ENCODE results near the gene CNOT6. TPM values are rescaled to one million over a fixed set of nuclear protein-coding genes. Genes with fewer than 3 reads are reported as not detected.
"Not testable (repeated sequence)": the region's sequence is repeated elsewhere in the genome, so short reads cannot be mapped to it uniquely, and the experiment has no call there.

CNOT6 gene
- total RNA-seq, 1 experiment from 2014 or later = 10.6 TPM

GRCh38 chr5:180515294-180515693 is 21.1 kb downstream of the CNOT6 start:
- H3K36me3 ChIP-seq (ENCODE audit: low read depth, low read length) = no peaks in the 10 kb centered on the region
- H3K4me2 ChIP-seq (ENCODE audit: low read length) = no peak overlapping the region
- POLR2A ChIA-PET (ENCODE audit: unreplicated experiment) = no interaction called here
- no peak overlapping the region for H3K27ac ChIP-seq (ENCODE audit: low read length)
- ATAC-seq (no peak), DNase-seq (no peak)
- no peak overlapping the region for H3K4me3 ChIP-seq (ENCODE audit: low read length)
- BruUV-seq (replicated peaks) = no TSS peak
- H3K9me2 ChIP-seq (replicated peaks; ENCODE audit: low read length) = no peaks in the 10 kb centered on the region
- no peak overlapping the region for H2AFZ ChIP-seq (ENCODE audit: low read length)
- H3K79me2 ChIP-seq (ENCODE audit: low read length) = peaks cover 80% of the 10 kb centered on the region
- H3K9me3 ChIP-seq (ENCODE audit: low read length) = no peaks in the 10 kb centered on the region
- CTCF ChIA-PET = no interaction called here
- no peak for TF ChIP-seq EZH2phosphoT487 (IDR thresholded peaks at IDR 0.05; ENCODE audit: borderline replicate concordance, low read length)
- TF ChIP-seq CTCF (conservative IDR thresholded peaks at IDR 0.05; ENCODE audit: low read depth, low read length) = no peak
- TF ChIP-seq EZH2 (IDR thresholded peaks at IDR 0.05; ENCODE audit: low read length, unreplicated experiment) = no peak
- intact Hi-C loops (cut with micrococcal nuclease) = no loop called here
- H3K4me1 ChIP-seq (ENCODE audit: insufficient read depth, low read length) = no peaks in the 10 kb centered on the region
- H4K20me1 ChIP-seq (ENCODE audit: low read length) = peaks cover 5% of the 10 kb centered on the region; the same call in 1 of the 2 replicates
- H3F3A ChIP-seq (ENCODE audit: low read length, unreplicated experiment) = no peaks in the 10 kb centered on the region
- H3K9ac ChIP-seq (ENCODE audit: low read length) = no peak overlapping the region
- no peaks in the 10 kb centered on the region for H3K27me3 ChIP-seq (ENCODE audit: low read length)

- ATAC-seq; BruUV-seq (replicated peaks); H3K4me2 ChIP-seq (ENCODE audit: low read length); CTCF ChIA-PET; H3K27me3 ChIP-seq (ENCODE audit: low read length); POLR2A ChIA-PET (ENCODE audit: unreplicated experiment); H3K27ac ChIP-seq (ENCODE audit: low read length); H4K20me1 ChIP-seq (ENCODE audit: low read length); H3K4me1 ChIP-seq (ENCODE audit: insufficient read depth, low read length); H2AFZ ChIP-seq (ENCODE audit: low read length); H3F3A ChIP-seq (ENCODE audit: low read length, unreplicated experiment); H3K4me3 ChIP-seq (ENCODE audit: low read length); H3K9ac ChIP-seq (ENCODE audit: low read length); intact Hi-C loops (cut with micrococcal nuclease); H3K9me2 ChIP-seq (replicated peaks; ENCODE audit: low read length); H3K9me3 ChIP-seq (ENCODE audit: low read length); DNase-seq; H3K36me3 ChIP-seq (ENCODE audit: low read depth, low read length): not testable (repeated sequence)
- H3K79me2 ChIP-seq (ENCODE audit: low read length) = peaks cover 78% of the 10 kb centered on the region
Measured at GRCh38 chr5:180515974-180516373, 21.8 kb downstream of the CNOT6 start.

- no peak for DNase-seq
- Histone ChIP-seq H3K4me2 (ENCODE audit: low read length) (no peak overlapping the region), H3K9me3 (ENCODE audit: low read length) (no peaks in the 10 kb centered on the region), H3K4me3 (ENCODE audit: low read length) (no peak overlapping the region), H3K27me3 (ENCODE audit: low read length) (no peaks in the 10 kb centered on the region), H3K9me2 (replicated peaks; ENCODE audit: low read length) (no peaks in the 10 kb centered on the region), H3K27ac (ENCODE audit: low read length) (no peak overlapping the region), H3F3A (ENCODE audit: low read length, unreplicated experiment) (no peaks in the 10 kb centered on the region), H2AFZ (ENCODE audit: low read length) (no peak overlapping the region), H3K36me3 (ENCODE audit: low read depth, low read length) (no peaks in the 10 kb centered on the region), H3K4me1 (ENCODE audit: insufficient read depth, low read length) (peaks cover 6% of the 10 kb centered on the region), H3K79me2 (ENCODE audit: low read length) (peaks cover 81% of the 10 kb centered on the region), H4K20me1 (ENCODE audit: low read length) (peaks cover 5% of the 10 kb centered on the region; the same call in 1 of the 2 replicates), H3K9ac (ENCODE audit: low read length) (no peak overlapping the region)
- POLR2A ChIA-PET (ENCODE audit: unreplicated experiment) = no interaction called here
- no peak for TF ChIP-seq EZH2 (IDR thresholded peaks at IDR 0.05; ENCODE audit: low read length, unreplicated experiment)
- no peak for TF ChIP-seq CTCF (conservative IDR thresholded peaks at IDR 0.05; ENCODE audit: low read depth, low read length)
- no peak for TF ChIP-seq EZH2phosphoT487 (IDR thresholded peaks at IDR 0.05; ENCODE audit: borderline replicate concordance, low read length)
- CTCF ChIA-PET = no interaction called here
- intact Hi-C loops (cut with micrococcal nuclease) = no loop called here
- BruUV-seq (replicated peaks) = no TSS peak
- no peak for ATAC-seq
Measured at GRCh38 chr5:180516440-180516839, 22.3 kb downstream of the CNOT6 start.

Data from PC-3 (cell line).